ENCODE results near the gene MSMB. TPM values are rescaled to one million over a fixed set of nuclear protein-coding genes. Genes with fewer than 3 reads are reported as not detected.

Gene MSMB
- polyA plus RNA-seq, 4 donors: not detected

Other genes starting within 250 kb of the MSMB start
- 10 to 100 TPM; 27.4 to 56.8 (median 37.6) TPM for gene AGAP4, start 198.8 kb downstream of the MSMB start, polyA plus RNA-seq (ENCODE audit: insufficient read length in 4 of 4)
- 10 to 100 TPM; 46.5 to 70.4 (median 63.0) TPM for gene TIMM23, start 73.8 kb downstream of the MSMB start, polyA plus RNA-seq (ENCODE audit: insufficient read length in 4 of 4)
- 100 to 1,000 TPM; 191 to 240 (median 214) TPM for gene NCOA4, start 15.6 kb downstream of the MSMB start, polyA plus RNA-seq (ENCODE audit: insufficient read length in 4 of 4)
- not detected for gene ANTXRL, start 240.7 kb upstream of the MSMB start, polyA plus RNA-seq (ENCODE audit: insufficient read length in 4 of 4)

Data from left renal pelvis (tissue), 4 donors.